Heart right ventricle (tissue), 16 donors: ENCODE measurements around the gene MECR. TPM values are rescaled to one million over a fixed set of nuclear protein-coding genes. Genes with fewer than 3 reads are reported as not detected.

Experiments
- ATAC-seq, 8 donors: fragments of 200-7000 bp; cut with Tn5 transposase; one replicate each; pipeline ENCODE4 v1.9.1; 2020; ENCODE audit warnings: mild to moderate bottlenecking in 8 of 8, moderate library complexity in 8 of 8, moderate number of reproducible peaks in 1 of 8
- DNase-seq, 2 donors: peaks; one replicate each; pipeline ENCODE4 v3.0.0-alpha.2; 2020
- H3K27ac ChIP-seq, 10 donors: fragments of 200-600 bp; sonication (generic) in 2 of 10; one replicate each; pipeline versions ENCODE4 v1.5.0 to v1.8.0; 2020 to 2022; ENCODE audit warnings: mild to moderate bottlenecking in 3 of 10
- H3K27me3 ChIP-seq, 7 donors: fragments of 200-600 bp; one replicate each; pipeline ENCODE4 v1.8.0; 2021 to 2022; ENCODE audit warnings: mild to moderate bottlenecking in 2 of 7
- H3K36me3 ChIP-seq, 9 donors: fragments of 200-600 bp; sonication (generic) in 1 of 9; one replicate each; pipeline versions ENCODE4 v1.5.0 to v1.8.0; 2020 to 2022; ENCODE audit warnings: mild to moderate bottlenecking in 2 of 9
- H3K4me1 ChIP-seq, 9 donors: fragments of 200-600 bp; sonication (generic) in 1 of 9; one replicate each; pipeline versions ENCODE4 v1.5.0 to v1.8.0; 2020 to 2022; ENCODE audit warnings: mild to moderate bottlenecking in 4 of 9
- H3K4me3 ChIP-seq, 10 donors: fragments of 200-600 bp; sonication (generic) in 2 of 10; one replicate each; pipeline versions ENCODE4 v1.5.0 to v1.8.0; 2020 to 2022; ENCODE audit warnings: mild to moderate bottlenecking in 7 of 10, moderate library complexity in 2 of 10
- H3K9me3 ChIP-seq, 11 donors: fragments of 200-600 bp in 10 of 11; sonication (generic) in 2 of 11; one replicate each; pipeline versions ENCODE4 v1.5.0 to v1.8.0; 2013 to 2022; ENCODE audit warnings: mild to moderate bottlenecking in 2 of 11, control low read depth in 1 of 11, moderate library complexity in 1 of 11
- CTCF ChIP-seq, 9 donors: fragments of 200-600 bp; sonication (generic) in 2 of 9; IDR thresholded peaks; one replicate each; pipeline versions ENCODE4 v1.5.0 to v1.8.0; 2021 to 2022; ENCODE audit warnings: antibody characterized with exemption in 9 of 9, mild to moderate bottlenecking in 5 of 9, moderate library complexity in 1 of 9
- whole genome bisulfite sequencing, 2 donors: extraction: QIAGEN DNeasy Blood & Tissue Kit; methylation state at CpG; one replicate each; pipeline ENCODE4 v1.1.7; 2013; ENCODE audit warnings: inconsistent platforms in 1 of 2; 5-methylcytosine and 5-hydroxymethylcytosine counted together
- intact Hi-C, 10 donors: fragments of 100-400 bp; cut with DNase I; formaldehyde crosslinking; loops; one replicate each; pipeline versions ENCODE4 v1.11.1 to v1.14.2; 2022
- polyA plus RNA-seq, 2 donors: library from polyadenylated mRNA; stranded (reverse); fragments of 200-250 nt; gene quantifications; one replicate each; pipeline ENCODE4 v1.2.3, GENCODE V29; 2013
- total RNA-seq, 10 donors: library from RNA; stranded (reverse); fragmentation: NEBNext Ultra II Directional in 3 of 10; extraction: Animal tissue kit (Norgen Biotek cat#: 25700) in 3 of 10; gene quantifications; one replicate each; pipeline versions ENCODE4 v1.2.1 to v1.2.4, GENCODE V29; 2021 to 2023
- donor health status: Arrhythmogenic right ventricular cardiomyopathy.
- donor health status: ischemic (EF 13 %, LVEDD 7.1; RV severe dilation, severe dysfunction).
- donor health status: healthy with polysubstance abuse.
- donor health status: DM: no; HTN: yes; CAD: no.
- donor health status: DM: no; HTN: no; CAD: no.
- donor health status: ischemic (EF 25% LVEDD 6.9; RV normal size, moderate dysfunction).
- donor health status: ischemic (EF 25% LVEDD 5.7; RV mildly dilated, moderate dysfunction).
- donor health status: healthy.
- donor health status: DM: yes; HTN: yes; CAD: no.
- donor health status: Ischemic cardiomyopathy.
- donor health status: ischemic (EF 35%, LVEDD 5.7; RV mildly dilated, moderate dysfunction).
- donor health status: nonischemic (EF 11% LVEDD 7.7; RV severe dilation, severe dysfunction).
- donor health status: DM: yes; HTN: yes; CAD: no.
- donor health status: PGD.
- donor health status: ischemic (EF 29% LVEDD 5.4; RV normal size, mild dysfunction).
- donor health status: nonischemic (EF 23%, LVEDD 6.1; RV moderate dilation, normal function).

MECR gene
- total and polyA plus RNA-seq, 12 donors, result 27.8 to 45.6 (median 38.7) TPM

GRCh38 chr1:29176576-29176975 lies 54.2 kb downstream of the MECR start:
- Histone ChIP-seq H3K4me3 (no peak overlapping the region), H3K4me1 (peaks cover 2 to 72% (median 57%) of the 10 kb centered on the region in 9 donors), H3K27ac (peak overlapping the region in 6 of 10 donors; percentile 3 to 61 (median 40)), H3K27me3 (no peaks in the 10 kb centered on the region), H3K36me3 (peaks cover 0 to 34% (median 0%) of the 10 kb centered on the region in 9 donors), H3K9me3 (no peaks in the 10 kb centered on the region)
- peak in 1 of 9 donors; percentile 6 for TF ChIP-seq CTCF (IDR thresholded peaks at IDR 0.05)
- 40 to 41% methylated on average over 4 of the region's 4 CpGs for WGBS, 2 donors
- ATAC-seq (no peak), DNase-seq (no peak)
- intact Hi-C loops, result loop anchor here in 1 of 10 donors (10.0 kb wide), 1 partner anchor 52 kb away; the partner anchor contains the start of gene TMEM200B

GRCh38 chr1:29172415-29172939 lies 58.3 kb downstream of the MECR start:
- ATAC-seq, result no peak
- H3K27me3 ChIP-seq, result no peaks in the 10 kb centered on the region
- 88 to 91% methylated on average over 8 of the region's 8 CpGs for WGBS, 2 donors
- peaks cover 0 to 52% (median 0%) of the 10 kb centered on the region in 9 donors for H3K36me3 ChIP-seq
- no peak overlapping the region for H3K4me3 ChIP-seq
- TF ChIP-seq CTCF (IDR thresholded peaks at IDR 0.05), result no peak
- no peaks in the 10 kb centered on the region for H3K9me3 ChIP-seq
- H3K4me1 ChIP-seq, result peaks cover 8 to 78% (median 52%) of the 10 kb centered on the region in 9 donors
- no peak overlapping the region for H3K27ac ChIP-seq
- intact Hi-C loops, result loop anchor here in 1 of 10 donors (10.0 kb wide), 1 partner anchor 48 kb away; the partner anchor contains the start of gene TMEM200B
- DNase-seq, result no peak

DNA sequence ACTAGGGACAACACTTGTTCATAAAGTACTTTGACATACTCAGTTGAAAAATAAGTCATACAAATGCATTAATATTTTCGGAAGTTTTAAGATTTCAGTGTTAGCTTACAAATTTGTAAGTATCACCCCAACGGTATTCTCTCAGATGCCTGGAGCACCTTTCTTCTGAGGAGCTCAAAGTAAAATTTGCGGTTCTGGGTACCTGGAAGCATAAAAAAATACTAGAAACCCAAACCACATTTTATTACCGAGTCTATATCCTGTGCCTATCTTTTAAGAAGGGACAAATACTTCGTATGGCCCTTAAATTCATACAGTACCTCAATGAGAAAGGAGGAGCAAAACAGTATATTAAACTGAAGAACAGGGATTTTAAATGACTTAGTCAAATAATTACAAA lies 59.2 kb downstream of the MECR start:
- ATAC-seq, result no peak
- Histone ChIP-seq H3K4me1 (peaks cover 6 to 74% (median 46%) of the 10 kb centered on the region in 9 donors), H3K27ac (peak overlapping the region in 1 of 10 donors; percentile 32), H3K9me3 (no peaks in the 10 kb centered on the region), H3K36me3 (peaks cover 0 to 58% (median 2%) of the 10 kb centered on the region in 9 donors), H3K4me3 (no peak overlapping the region), H3K27me3 (no peaks in the 10 kb centered on the region)
- no peak for TF ChIP-seq CTCF (IDR thresholded peaks at IDR 0.05)
- whole genome bisulfite sequencing, 2 donors, result 83 to 86% methylated on average over 5 of the region's 5 CpGs
- no peak for DNase-seq
- intact Hi-C loops, result loop anchor here in 1 of 10 donors (10.0 kb wide), 1 partner anchor 47 kb away; the partner anchor contains the start of gene TMEM200B

DNA sequence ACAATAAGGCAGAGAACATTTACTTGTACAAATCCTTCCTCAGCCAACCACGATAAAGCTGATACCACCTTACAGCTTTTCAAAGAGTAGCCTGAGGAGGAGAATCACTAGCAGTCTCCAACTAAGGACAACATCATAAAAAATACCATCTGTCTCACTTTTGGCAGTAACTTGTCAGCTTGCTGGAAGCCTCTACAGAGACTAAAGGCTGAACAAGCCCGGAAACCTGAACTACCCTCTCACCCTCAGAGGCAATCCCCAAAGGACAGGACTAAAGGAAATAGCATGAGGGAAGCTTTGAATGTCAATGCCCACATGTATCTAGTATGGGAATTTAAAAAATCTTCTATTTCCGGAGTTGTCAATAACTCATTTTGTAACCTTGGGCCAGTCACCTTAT lies 59.6 kb downstream of the MECR start:
- intact Hi-C loops, result loop anchor here in 1 of 10 donors (10.0 kb wide), 1 partner anchor 46 kb away; the partner anchor contains the start of gene TMEM200B
- peak overlapping the region in 2 of 10 donors; percentile 9 to 32 for H3K27ac ChIP-seq
- no peaks in the 10 kb centered on the region for H3K9me3 ChIP-seq
- no peaks in the 10 kb centered on the region for H3K27me3 ChIP-seq
- no peak overlapping the region for H3K4me3 ChIP-seq
- DNase-seq (no peak), ATAC-seq (peak in 2 of 8 donors; percentile 9 to 44)
- 28 to 34% methylated on average over 3 of the region's 3 CpGs for WGBS, 2 donors
- peaks cover 0 to 62% (median 6%) of the 10 kb centered on the region in 9 donors for H3K36me3 ChIP-seq
- peaks cover 6 to 74% (median 45%) of the 10 kb centered on the region in 9 donors for H3K4me1 ChIP-seq
- TF ChIP-seq CTCF (IDR thresholded peaks at IDR 0.05), result no peak
